Measurements from ENCODE around the gene TSPEAR. TPM values are rescaled to one million over a fixed set of nuclear protein-coding genes. Genes with fewer than 3 reads are reported as not detected.

TSPEAR gene
- total RNA-seq, 2 experiments from 2014 or later: not detected

DNA sequence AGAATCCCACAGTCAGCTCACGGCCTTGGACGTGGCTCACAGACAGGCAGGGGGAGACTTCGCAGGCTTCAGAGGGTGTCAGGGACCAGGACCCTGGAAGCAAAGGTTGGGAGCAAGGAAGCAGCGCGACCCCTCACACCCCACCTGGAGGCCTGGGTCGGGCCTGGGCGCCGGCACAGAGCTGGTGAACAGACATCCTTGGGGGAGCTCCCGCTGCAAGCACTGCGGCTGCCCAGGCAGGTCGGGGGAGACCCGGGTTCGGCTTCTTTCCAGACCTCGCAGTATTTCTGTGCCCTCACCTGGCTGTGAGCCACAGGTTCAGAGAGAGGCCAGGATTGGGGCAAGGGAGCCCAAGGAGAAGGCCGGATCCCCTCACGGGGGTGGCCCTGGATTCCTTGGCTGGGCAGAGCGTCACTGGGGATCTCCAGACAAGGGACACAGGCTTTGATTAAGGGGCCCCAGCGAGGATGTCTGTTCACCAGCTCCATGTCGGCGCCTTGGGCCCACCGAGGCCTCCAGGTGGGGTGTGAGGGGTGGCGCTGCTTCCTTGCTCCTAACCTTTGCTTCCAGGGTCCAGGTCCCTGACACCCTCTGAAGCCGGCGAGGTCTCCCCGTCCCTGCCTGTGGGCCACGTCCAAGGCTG is 37.9 kb upstream of the TSPEAR start:
- no peak overlapping the region for H2AFZ ChIP-seq (ENCODE audit: low read length)
- no peak for DNase-seq (ENCODE audit: low spot score)
- H3K79me2 ChIP-seq (ENCODE audit: insufficient read depth, low read depth, low read length): no peaks in the 10 kb centered on the region
- H3K36me3 ChIP-seq (ENCODE audit: insufficient read depth, low read length): no peaks in the 10 kb centered on the region
- CTCF ChIA-PET (ENCODE audit: unreplicated experiment): no interaction called here
- H3K9me3 ChIP-seq (ENCODE audit: low read length): 0 out of 2 replicates have a peak, but pooled peaks cover 4% of the 10 kb centered on the region
- TF ChIP-seq EZH2phosphoT487 (IDR thresholded peaks at IDR 0.05; ENCODE audit: borderline replicate concordance, low read depth, low read length): no peak
- TF ChIP-seq, protein P1, sequence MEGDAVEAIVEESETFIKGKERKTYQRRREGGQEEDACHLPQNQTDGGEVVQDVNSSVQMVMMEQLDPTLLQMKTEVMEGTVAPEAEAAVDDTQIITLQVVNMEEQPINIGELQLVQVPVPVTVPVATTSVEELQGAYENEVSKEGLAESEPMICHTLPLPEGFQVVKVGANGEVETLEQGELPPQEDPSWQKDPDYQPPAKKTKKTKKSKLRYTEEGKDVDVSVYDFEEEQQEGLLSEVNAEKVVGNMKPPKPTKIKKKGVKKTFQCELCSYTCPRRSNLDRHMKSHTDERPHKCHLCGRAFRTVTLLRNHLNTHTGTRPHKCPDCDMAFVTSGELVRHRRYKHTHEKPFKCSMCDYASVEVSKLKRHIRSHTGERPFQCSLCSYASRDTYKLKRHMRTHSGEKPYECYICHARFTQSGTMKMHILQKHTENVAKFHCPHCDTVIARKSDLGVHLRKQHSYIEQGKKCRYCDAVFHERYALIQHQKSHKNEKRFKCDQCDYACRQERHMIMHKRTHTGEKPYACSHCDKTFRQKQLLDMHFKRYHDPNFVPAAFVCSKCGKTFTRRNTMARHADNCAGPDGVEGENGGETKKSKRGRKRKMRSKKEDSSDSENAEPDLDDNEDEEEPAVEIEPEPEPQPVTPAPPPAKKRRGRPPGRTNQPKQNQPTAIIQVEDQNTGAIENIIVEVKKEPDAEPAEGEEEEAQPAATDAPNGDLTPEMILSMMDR (conservative IDR thresholded peaks at IDR 0.05; ENCODE audit: low read length): no peak
- H3K27ac ChIP-seq (ENCODE audit: low read depth, low read length, poor library complexity, severe bottlenecking): no peak overlapping the region
- intact Hi-C loops (cut with micrococcal nuclease; ENCODE audit: unreplicated experiment): no loop called here
- POLR2A ChIA-PET: no interaction called here
- H3K9me2 ChIP-seq (ENCODE audit: insufficient read depth, low read length): no peaks in the 10 kb centered on the region
- H3K4me1 ChIP-seq (ENCODE audit: insufficient read depth, low read length, poor library complexity, severe bottlenecking): no peaks in the 10 kb centered on the region
- BruUV-seq (replicated peaks): no TSS peak
- H3K4me3 ChIP-seq (ENCODE audit: low read depth, low read length, poor library complexity, severe bottlenecking): no peak overlapping the region
- H3K4me2 ChIP-seq (ENCODE audit: low read length): no peak overlapping the region
- no peaks in the 10 kb centered on the region for H4K20me1 ChIP-seq (ENCODE audit: insufficient read depth, low read length)

DNA sequence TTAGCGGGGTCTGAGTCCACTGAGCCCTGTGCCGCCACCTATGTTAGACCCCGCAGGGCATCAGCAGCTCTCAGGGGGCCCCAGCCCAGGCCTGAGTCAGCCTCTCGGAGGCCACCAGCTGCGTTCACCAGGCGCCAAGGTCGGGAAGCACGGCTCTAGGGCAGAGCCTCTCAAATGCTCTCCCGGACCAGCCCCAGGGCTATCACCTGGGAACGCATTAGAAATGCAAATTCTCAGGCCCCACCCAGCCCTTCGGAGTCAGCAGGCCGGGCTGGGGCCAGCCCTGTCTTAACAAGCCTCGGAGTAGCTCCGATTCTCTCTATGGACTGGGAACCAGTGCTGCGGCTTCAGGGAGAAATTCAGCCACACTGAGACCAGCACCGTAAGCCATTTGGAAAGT is 37.2 kb upstream of the TSPEAR start:
- BruUV-seq (replicated peaks): no TSS peak

More for the DNA sequence above, 37.2 kb upstream of the TSPEAR start:
- H4K20me1 ChIP-seq (ENCODE audit: insufficient read depth, low read length): no peaks in the 10 kb centered on the region
- ChIA-PET CTCF (ENCODE audit: unreplicated experiment) (no interaction called here), POLR2A (no interaction called here)
- H3K9me2 ChIP-seq (ENCODE audit: insufficient read depth, low read length): no peaks in the 10 kb centered on the region
- no peaks in the 10 kb centered on the region for H3K36me3 ChIP-seq (ENCODE audit: insufficient read depth, low read length)
- peaks cover 6% of the 10 kb centered on the region for H3K9me3 ChIP-seq (ENCODE audit: low read length)
- H3K4me1 ChIP-seq (ENCODE audit: insufficient read depth, low read length, poor library complexity, severe bottlenecking): no peaks in the 10 kb centered on the region
- no peak overlapping the region for H2AFZ ChIP-seq (ENCODE audit: low read length)
- no peaks in the 10 kb centered on the region for H3K79me2 ChIP-seq (ENCODE audit: insufficient read depth, low read depth, low read length)
- no peak for TF ChIP-seq EZH2phosphoT487 (IDR thresholded peaks at IDR 0.05; ENCODE audit: borderline replicate concordance, low read depth, low read length)
- TF ChIP-seq, protein P1 (conservative IDR thresholded peaks at IDR 0.05; ENCODE audit: low read length): no peak
- no peak overlapping the region for H3K4me3 ChIP-seq (ENCODE audit: low read depth, low read length, poor library complexity, severe bottlenecking)
- no peak overlapping the region for H3K4me2 ChIP-seq (ENCODE audit: low read length)
- intact Hi-C loops (cut with micrococcal nuclease; ENCODE audit: unreplicated experiment): no loop called here
- no peak for DNase-seq (ENCODE audit: low spot score)
- H3K27ac ChIP-seq (ENCODE audit: low read depth, low read length, poor library complexity, severe bottlenecking): no peak overlapping the region

Measured in OCI-LY7 (cell line).